Endothelial cell (in vitro differentiated cells): Measurements from ENCODE around the gene DCLK2. TPM values are rescaled to one million over a fixed set of nuclear protein-coding genes. Genes with fewer than 3 reads are reported as not detected.

ENCODE experiments used
- DNase-seq: peaks from one replicate; pipeline ENCODE4 v3.0.0; 2021; ENCODE audit warnings: low spot score
- H3K27ac Mint-ChIP-seq: one replicate; pipeline ENCODE4 v1.8.0; 2021; ENCODE audit warnings: mixed read lengths, inconsistent platforms; ENCODE audit not compliant: unreplicated experiment
- H3K27me3 Mint-ChIP-seq: one replicate; pipeline ENCODE4 v1.8.0; 2021; ENCODE audit warnings: mild to moderate bottlenecking, moderate library complexity, mixed read lengths, inconsistent platforms; ENCODE audit not compliant: unreplicated experiment
- H3K36me3 Mint-ChIP-seq: one replicate; pipeline ENCODE4 v1.8.0; 2021; ENCODE audit warnings: mild to moderate bottlenecking, low read depth, mixed read lengths, inconsistent platforms; ENCODE audit not compliant: unreplicated experiment
- H3K4me1 Mint-ChIP-seq: one replicate; pipeline ENCODE4 v1.8.0; 2021; ENCODE audit warnings: mild to moderate bottlenecking, mixed read lengths, inconsistent platforms; ENCODE audit not compliant: unreplicated experiment
- H3K4me3 Mint-ChIP-seq: one replicate; pipeline ENCODE4 v1.8.0; 2021; ENCODE audit warnings: mild to moderate bottlenecking, mixed read lengths, inconsistent platforms; ENCODE audit not compliant: unreplicated experiment
- H3K9me3 Mint-ChIP-seq: one replicate; pipeline ENCODE4 v1.8.0; 2021; ENCODE audit warnings: mixed read lengths, inconsistent platforms; ENCODE audit not compliant: unreplicated experiment
- total RNA-seq: library from RNA; stranded (reverse); fragmentation: NEBNext Ultra II Directional; extraction: Animal tissue kit (Norgen Biotek cat#: 25700); gene quantifications from one replicate; pipeline ENCODE4 v1.2.1, GENCODE V29; 2021; ENCODE audit not compliant: unreplicated experiment
- TF ChIP-seq, protein P1 (sequence below): fragments of 200-600 bp; sonication (generic); IDR thresholded peaks from one replicate; pipeline ENCODE4 v1.5.0; 2021; ENCODE audit warnings: antibody characterized with exemption; ENCODE audit not compliant: unreplicated experiment

Gene DCLK2
- total RNA-seq, 1 donor from 2014 or later = 7.8 TPM

- no peak overlapping the region for H3K4me3 Mint-ChIP-seq
- TF ChIP-seq, protein P1, sequence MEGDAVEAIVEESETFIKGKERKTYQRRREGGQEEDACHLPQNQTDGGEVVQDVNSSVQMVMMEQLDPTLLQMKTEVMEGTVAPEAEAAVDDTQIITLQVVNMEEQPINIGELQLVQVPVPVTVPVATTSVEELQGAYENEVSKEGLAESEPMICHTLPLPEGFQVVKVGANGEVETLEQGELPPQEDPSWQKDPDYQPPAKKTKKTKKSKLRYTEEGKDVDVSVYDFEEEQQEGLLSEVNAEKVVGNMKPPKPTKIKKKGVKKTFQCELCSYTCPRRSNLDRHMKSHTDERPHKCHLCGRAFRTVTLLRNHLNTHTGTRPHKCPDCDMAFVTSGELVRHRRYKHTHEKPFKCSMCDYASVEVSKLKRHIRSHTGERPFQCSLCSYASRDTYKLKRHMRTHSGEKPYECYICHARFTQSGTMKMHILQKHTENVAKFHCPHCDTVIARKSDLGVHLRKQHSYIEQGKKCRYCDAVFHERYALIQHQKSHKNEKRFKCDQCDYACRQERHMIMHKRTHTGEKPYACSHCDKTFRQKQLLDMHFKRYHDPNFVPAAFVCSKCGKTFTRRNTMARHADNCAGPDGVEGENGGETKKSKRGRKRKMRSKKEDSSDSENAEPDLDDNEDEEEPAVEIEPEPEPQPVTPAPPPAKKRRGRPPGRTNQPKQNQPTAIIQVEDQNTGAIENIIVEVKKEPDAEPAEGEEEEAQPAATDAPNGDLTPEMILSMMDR = no peak
- H3K27me3 Mint-ChIP-seq = no peaks in the 10 kb centered on the region
- H3K27ac Mint-ChIP-seq = no peak overlapping the region
- no peak for DNase-seq
- peaks cover 7% of the 10 kb centered on the region for H3K36me3 Mint-ChIP-seq
- no peaks in the 10 kb centered on the region for H3K9me3 Mint-ChIP-seq
- no peaks in the 10 kb centered on the region for H3K4me1 Mint-ChIP-seq
Measured at GRCh38 chr4:150055467-150055866, 22.8 kb upstream of the DCLK2 start.

GRCh38 chr4:150056569-150056968 lies 21.7 kb upstream of the DCLK2 start:
- Mint-ChIP-seq H3K4me1 (no peaks in the 10 kb centered on the region), H3K4me3 (no peak overlapping the region), H3K27me3 (no peaks in the 10 kb centered on the region), H3K27ac (no peak overlapping the region), H3K9me3 (no peaks in the 10 kb centered on the region), H3K36me3 (peaks cover 7% of the 10 kb centered on the region)
- TF ChIP-seq, protein P1 = no peak
- DNase-seq = no peak

- DNase-seq = no peak
- TF ChIP-seq, protein P1 = no peak
- no peak overlapping the region for H3K27ac Mint-ChIP-seq
- peaks cover 7% of the 10 kb centered on the region for H3K36me3 Mint-ChIP-seq
- no peaks in the 10 kb centered on the region for H3K27me3 Mint-ChIP-seq
- H3K9me3 Mint-ChIP-seq = no peaks in the 10 kb centered on the region
- H3K4me3 Mint-ChIP-seq = no peak overlapping the region
- peaks cover 14% of the 10 kb centered on the region for H3K4me1 Mint-ChIP-seq
Measured at GRCh38 chr4:150061086-150061776, 17.0 kb upstream of the DCLK2 start.

DNA sequence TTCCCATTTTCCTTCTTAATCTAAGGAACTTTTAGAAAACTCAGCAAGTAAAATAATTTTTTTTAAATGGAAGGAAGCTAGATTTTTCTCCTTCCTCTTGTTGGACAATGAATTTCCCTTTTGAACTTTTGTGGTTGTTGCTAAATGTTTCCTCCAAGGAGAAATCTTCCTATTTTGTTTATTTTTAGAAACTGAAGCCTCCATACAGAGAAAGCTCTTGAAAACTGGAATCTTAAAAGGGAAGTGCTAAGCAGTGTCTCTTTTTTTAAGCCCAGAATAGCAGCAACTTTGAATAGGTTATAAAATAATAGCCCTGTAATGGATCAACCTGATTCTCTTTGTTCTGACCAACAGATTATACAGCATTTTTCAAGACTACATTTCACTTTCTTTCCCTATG lies 15.1 kb upstream of the DCLK2 start:
- TF ChIP-seq, protein P1 = no peak
- Mint-ChIP-seq H3K4me1 (peaks cover 14% of the 10 kb centered on the region), H3K4me3 (no peak overlapping the region), H3K27ac (peak overlapping the region; percentile 76), H3K36me3 (no peaks in the 10 kb centered on the region), H3K9me3 (no peaks in the 10 kb centered on the region), H3K27me3 (no peaks in the 10 kb centered on the region)
- DNase-seq = no peak

GRCh38 chr4:150065740-150066139 lies 12.5 kb upstream of the DCLK2 start:
- Mint-ChIP-seq H3K36me3 (no peaks in the 10 kb centered on the region), H3K9me3 (no peaks in the 10 kb centered on the region), H3K4me3 (no peak overlapping the region), H3K27ac (no peak overlapping the region), H3K27me3 (no peaks in the 10 kb centered on the region), H3K4me1 (peaks cover 14% of the 10 kb centered on the region)
- no peak for DNase-seq
- TF ChIP-seq, protein P1 = no peak
